ENCODE results near the gene TTLL9. TPM values are rescaled to one million over a fixed set of nuclear protein-coding genes. Genes with fewer than 3 reads are reported as not detected.

Gene TTLL9
- total and polyA plus RNA-seq, 8 donors, result 0.20 to 6.2 (median 2.3) TPM

DNA sequence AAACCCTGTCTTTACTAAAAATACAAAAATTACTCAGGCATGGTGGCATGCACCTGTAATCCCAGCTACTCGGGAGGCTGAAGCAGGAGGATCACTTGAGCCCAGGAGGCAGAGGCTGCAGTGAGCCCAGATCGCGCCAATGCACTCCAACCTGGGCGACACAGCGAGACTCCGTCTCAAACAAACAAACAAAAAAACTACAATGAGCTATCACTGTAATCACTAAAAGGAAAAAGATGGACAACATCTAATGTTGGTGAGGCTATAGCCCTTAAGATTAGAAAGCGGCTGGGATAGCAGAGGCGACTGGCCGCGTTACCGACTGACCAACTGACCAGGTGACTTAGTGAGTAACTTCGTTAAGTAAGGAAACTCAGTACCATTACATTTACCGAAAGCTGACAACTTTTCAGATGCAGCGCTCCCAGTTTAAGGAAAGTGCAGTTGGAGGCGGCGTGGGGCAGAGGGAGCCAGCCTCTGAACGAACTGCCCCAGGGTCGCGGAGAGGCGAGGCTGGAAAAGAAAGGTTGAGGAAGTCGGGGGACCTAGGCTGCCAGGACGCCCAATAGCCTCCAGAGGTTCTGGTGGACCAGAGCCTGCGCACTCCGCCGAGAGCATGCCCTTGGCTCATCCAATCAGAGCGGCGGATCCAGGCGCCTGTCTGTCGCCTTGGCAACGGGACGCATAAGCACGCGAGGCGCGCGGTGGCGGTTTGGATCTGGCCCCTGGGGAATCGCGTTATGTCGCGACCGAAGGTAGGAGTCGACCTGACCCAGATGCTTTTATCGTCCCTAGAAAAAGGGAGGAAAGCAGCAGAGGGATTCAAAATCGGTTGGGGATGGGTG is 8.9 kb downstream of the TTLL9 start:
- H3K27ac ChIP-seq, result peak overlapping the region; percentile 42 to 81
- peak; percentile 99 for ATAC-seq
- intact Hi-C loops (cut with DNase I), result no loop called here

DNA sequence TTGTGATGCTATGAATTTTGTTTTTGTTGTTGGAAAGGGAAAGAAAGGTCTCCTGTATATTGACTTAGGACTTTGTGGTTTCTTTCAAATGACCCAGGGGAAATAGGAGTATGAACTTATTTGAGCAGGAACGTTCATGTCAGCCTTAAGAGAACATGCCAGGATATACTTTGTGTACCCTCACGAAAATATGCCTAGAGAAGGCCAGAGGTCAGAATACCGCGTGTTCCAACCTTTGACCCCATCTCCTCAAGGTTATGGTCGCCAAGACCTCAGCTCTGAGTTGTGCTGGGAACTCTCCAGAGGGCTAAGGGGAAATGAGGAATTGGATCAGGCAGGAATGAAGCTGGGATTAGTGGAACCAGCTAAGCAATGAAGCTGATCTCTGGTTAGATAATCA is 11.5 kb downstream of the TTLL9 start:
- Histone ChIP-seq H3K27me3 (no peaks in the 10 kb centered on the region), H3K36me3 (no peaks in the 10 kb centered on the region), H3K4me1 (peaks cover 0 to 5% of the 10 kb centered on the region in 2 donors), H3K4me3 (no peak overlapping the region), H3K9me3 (no peaks in the 10 kb centered on the region), H3K27ac (no peak overlapping the region)
- TF ChIP-seq, protein P1, sequence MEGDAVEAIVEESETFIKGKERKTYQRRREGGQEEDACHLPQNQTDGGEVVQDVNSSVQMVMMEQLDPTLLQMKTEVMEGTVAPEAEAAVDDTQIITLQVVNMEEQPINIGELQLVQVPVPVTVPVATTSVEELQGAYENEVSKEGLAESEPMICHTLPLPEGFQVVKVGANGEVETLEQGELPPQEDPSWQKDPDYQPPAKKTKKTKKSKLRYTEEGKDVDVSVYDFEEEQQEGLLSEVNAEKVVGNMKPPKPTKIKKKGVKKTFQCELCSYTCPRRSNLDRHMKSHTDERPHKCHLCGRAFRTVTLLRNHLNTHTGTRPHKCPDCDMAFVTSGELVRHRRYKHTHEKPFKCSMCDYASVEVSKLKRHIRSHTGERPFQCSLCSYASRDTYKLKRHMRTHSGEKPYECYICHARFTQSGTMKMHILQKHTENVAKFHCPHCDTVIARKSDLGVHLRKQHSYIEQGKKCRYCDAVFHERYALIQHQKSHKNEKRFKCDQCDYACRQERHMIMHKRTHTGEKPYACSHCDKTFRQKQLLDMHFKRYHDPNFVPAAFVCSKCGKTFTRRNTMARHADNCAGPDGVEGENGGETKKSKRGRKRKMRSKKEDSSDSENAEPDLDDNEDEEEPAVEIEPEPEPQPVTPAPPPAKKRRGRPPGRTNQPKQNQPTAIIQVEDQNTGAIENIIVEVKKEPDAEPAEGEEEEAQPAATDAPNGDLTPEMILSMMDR (IDR thresholded peaks at IDR 0.05), result no peak
- no peak for DNase-seq
- ATAC-seq, result no peak
- intact Hi-C loops (cut with DNase I), result no loop called here

More for the DNA sequence above, 8.9 kb downstream of the TTLL9 start:
- Histone ChIP-seq H3K9me3 (no peaks in the 10 kb centered on the region), H3K4me3 (peak overlapping the region; percentile 50 to 63), H3K4me1 (peaks cover 0 to 5% of the 10 kb centered on the region in 2 donors), H3K36me3 (no peaks in the 10 kb centered on the region), H3K27me3 (no peaks in the 10 kb centered on the region)
- TF ChIP-seq, protein P1 (IDR thresholded peaks at IDR 0.05), result no peak
- peak; percentile 95 to 97 (median 96) for DNase-seq

DNA sequence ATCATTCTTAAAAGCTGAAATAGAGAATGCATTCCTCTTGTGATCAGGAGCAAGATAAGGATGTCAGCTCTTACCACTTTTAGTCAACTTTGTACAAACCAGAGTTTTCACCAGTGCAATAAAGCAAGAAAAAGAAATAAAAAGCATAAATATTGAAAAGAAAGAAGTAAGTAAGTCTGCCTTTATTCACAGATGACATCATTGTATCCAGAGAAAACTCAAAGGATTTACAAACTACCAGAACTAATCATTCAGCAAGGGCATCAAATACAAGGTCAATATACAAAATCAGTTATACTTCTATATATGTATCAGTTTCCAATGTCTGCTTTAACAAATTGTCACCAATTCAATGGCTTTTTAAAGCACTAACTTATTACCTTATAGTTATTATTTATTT is 13.4 kb downstream of the TTLL9 start:
- TF ChIP-seq, protein P1 (IDR thresholded peaks at IDR 0.05), result no peak
- H3K4me1 ChIP-seq, result peaks cover 0 to 5% of the 10 kb centered on the region in 2 donors
- no peak overlapping the region for H3K27ac ChIP-seq
- no peaks in the 10 kb centered on the region for H3K36me3 ChIP-seq
- intact Hi-C loops (cut with DNase I), result no loop called here
- H3K4me3 ChIP-seq, result no peak overlapping the region
- ATAC-seq (no peak), DNase-seq (no peak)
- H3K9me3 ChIP-seq, result no peaks in the 10 kb centered on the region
- H3K27me3 ChIP-seq, result no peaks in the 10 kb centered on the region

DNA sequence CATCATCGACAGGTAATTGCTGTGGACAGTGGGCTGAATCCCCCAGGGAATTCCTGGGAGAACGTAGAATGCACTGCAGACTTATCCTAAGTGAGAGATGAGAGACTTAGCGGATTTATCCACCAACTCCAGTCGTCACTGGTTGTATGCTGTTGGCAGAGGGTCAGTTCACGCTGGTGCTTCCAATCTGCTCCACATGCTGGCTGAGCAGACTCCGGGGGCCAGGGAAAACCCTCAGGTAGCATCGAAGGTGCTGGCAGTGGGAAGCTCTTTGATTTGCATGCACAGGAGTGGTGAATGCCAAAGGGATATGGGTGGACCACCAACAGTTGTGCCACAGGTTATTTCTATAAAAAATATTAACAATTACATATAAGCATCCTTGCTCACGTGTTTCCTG is 20.2 kb downstream of the TTLL9 start:
- Histone ChIP-seq H3K36me3 (no peaks in the 10 kb centered on the region), H3K4me1 (peaks cover 0 to 6% of the 10 kb centered on the region in 2 donors), H3K4me3 (no peak overlapping the region), H3K9me3 (no peaks in the 10 kb centered on the region), H3K27ac (no peak overlapping the region), H3K27me3 (no peaks in the 10 kb centered on the region)
- DNase-seq (no peak), ATAC-seq (no peak)
- intact Hi-C loops (cut with DNase I), result no loop called here
- TF ChIP-seq, protein P1 (IDR thresholded peaks at IDR 0.05), result no peak

DNA sequence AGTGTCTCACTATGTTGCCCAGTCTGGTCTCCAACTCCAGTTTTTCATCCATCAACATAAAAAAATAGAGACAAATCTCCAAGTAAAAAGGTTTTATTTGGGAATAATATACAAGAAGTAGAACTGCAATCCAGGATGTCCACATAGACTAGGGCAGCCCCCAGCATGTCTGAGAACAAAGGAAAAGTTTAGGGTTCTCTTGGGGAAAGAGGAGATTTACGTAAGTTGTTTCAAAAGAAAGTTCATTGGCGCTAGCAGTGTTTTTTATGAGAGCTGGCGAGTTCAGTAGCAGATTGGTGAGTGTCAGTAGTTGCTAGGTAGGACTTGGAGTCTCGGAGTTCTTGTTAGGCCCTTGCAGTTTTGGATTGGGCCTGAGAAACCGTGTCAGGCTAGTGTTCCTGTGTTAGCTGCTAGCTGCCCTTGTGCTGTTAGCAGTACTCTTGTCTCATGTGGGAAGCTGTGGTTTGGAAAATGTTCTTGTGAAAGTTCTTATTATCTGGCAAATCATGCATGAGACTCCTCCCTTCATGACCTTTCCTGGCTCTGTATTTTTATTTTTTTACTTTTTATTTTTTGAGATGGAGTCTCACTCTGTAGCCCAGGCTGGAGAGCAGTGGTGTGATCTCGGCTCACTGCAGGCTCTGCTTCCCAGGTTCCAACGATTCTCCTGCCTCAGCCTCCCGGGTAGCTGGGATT is 24.7 kb downstream of the TTLL9 start:
- H3K27ac ChIP-seq, result peak overlapping the region; percentile 3 to 45
- DNase-seq (peak in 2 of 4 donors; percentile 35 to 59), ATAC-seq (peak; percentile 100)
- no peaks in the 10 kb centered on the region for H3K27me3 ChIP-seq
- no peaks in the 10 kb centered on the region for H3K36me3 ChIP-seq
- TF ChIP-seq, protein P1 (IDR thresholded peaks at IDR 0.05), result no peak
- peaks cover 0 to 6% of the 10 kb centered on the region in 2 donors for H3K4me1 ChIP-seq
- H3K9me3 ChIP-seq, result no peaks in the 10 kb centered on the region
- no peak overlapping the region for H3K4me3 ChIP-seq
- intact Hi-C loops (cut with DNase I), result no loop called here
